Hematopoietic multipotent progenitor cell treated with erythropoietin and hydrocortisone succinate and interleukin-3 and kit ligand, for 6 days (in vitro differentiated cells): Measurements from ENCODE around the gene LRRC46.

Experiments
- DNase-seq: peaks from one replicate; pipeline ENCODE4 v3.0.0-alpha.2; 2015

Gene LRRC46

GRCh38 chr17:47879028-47879585 is 47.6 kb downstream of the LRRC46 start:
- DNase-seq: no peak

- no peak for DNase-seq
Observed at GRCh38 chr17:47879776-47880454, 48.4 kb downstream of the LRRC46 start.

GRCh38 chr17:47882247-47882646 is 50.8 kb downstream of the LRRC46 start:
- DNase-seq: no peak

- no peak for DNase-seq
Observed at GRCh38 chr17:47882695-47883588, 51.5 kb downstream of the LRRC46 start.

- no peak for DNase-seq
Observed at GRCh38 chr17:47883589-47884426, 52.3 kb downstream of the LRRC46 start.

GRCh38 chr17:47884427-47884740 is 52.9 kb downstream of the LRRC46 start:
- DNase-seq: no peak

- no peak for DNase-seq
Observed at GRCh38 chr17:47884905-47885730, 53.6 kb downstream of the LRRC46 start.
